GM18526 (cell line): ENCODE measurements around the gene CHKB.

Experiments
- POLR2A ChIP-seq: IDR thresholded peaks from 3 replicates; pipeline ENCODE4 v1.6.1; 2011; ENCODE audit not compliant: insufficient read length; ENCODE audit errors: extremely low read depth

CHKB gene

DNA sequence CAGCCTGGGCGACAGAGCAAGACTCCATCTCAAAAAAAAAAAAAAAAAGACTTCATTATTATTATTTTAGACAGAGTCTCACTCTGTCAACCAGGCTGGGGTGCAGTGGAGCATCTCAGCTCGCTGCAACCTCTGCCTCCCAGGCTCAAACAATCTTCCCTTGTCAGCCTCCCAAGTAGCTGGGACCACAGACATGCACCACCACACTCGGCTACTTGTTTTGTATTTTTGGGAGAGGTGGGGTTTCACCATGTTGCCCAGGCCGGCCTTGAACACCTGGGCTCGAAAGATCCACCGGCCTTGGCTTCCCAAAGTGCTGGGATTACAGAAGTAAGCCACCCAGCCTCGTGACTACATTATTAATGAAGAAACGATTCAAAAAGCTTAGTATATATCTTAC, 47.5 kb downstream of the CHKB start:
- no peak for TF ChIP-seq POLR2A

DNA sequence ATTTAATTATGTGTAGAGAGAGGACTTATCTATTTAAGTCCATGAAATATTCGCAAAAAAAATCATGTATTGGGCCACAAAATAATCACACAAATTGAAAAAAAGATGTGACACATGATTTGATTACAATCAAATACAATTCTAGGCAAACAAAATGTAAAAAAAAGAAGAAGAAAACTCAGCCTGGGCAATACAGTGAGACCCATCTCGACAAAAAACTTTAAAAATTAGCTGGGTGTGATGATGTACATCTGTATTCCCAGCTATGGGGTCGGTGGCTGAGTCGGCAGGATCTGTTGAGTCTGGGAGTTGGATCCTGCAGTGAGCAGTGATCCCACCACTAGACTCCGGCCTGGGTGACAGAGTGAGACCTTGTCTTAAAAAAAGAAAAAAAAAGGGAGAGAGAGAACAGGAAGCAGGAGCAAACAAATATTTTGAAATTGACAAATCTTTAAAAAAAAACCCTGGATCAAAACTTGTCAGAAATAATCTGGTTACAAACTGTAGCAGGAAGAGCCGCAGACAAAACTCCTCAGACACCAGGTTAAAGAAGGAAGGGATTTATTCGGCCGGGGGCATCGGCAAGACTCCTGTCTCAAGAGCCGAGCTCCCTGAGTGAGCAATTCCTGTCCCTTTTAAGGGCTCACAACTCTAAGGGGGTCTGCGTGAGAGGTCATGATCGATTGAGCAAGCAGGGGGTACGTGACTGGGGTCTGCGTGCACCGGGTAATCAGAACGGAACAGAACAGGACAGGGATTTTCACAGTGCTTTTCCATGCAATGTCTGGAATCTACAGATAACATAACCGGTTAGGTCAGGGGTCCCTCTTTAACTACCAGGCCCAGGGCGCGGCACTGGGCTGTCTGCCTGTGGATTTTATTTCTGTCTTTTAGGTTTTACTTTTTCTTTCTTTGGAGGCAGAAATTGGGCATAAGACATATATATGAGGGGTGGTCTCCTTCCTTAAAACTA, 49.5 kb downstream of the CHKB start:
- no peak for TF ChIP-seq POLR2A

DNA sequence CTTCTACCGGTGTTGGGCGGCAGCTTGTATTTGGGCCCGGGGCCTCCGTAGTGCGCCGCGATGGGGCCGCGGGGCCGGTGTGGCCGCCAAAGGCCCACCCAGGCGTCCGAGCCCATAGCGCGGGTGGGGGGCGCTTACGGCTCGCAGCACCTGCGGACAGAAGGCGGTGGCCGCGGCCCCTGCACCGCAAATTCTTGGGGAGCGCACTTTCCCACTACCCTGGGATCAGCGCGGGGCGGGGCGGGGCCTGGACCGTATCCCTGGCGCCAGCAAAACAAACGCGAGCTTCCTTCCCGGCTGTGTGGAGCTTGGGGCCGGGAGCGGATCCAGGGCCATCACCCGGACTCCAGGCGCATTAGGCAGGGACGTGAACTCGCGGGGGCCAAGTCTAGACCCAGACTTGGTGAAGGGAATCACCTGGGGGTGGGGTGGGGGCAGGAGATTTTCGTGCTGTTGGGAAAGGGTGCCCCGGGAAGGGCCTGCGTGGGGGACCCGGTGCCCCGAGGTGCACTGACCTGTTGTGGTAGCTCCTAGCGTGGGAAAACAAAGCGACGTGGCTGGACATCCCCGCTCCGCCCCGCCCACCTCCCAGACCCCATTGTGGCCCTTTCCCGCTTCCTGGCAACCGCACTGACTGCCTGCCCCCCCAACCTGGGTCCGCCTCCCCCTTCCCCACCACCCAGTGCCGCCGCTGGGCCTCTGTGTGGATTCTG, 50.5 kb downstream of the CHKB start:
- TF ChIP-seq POLR2A = peak; percentile 48

DNA sequence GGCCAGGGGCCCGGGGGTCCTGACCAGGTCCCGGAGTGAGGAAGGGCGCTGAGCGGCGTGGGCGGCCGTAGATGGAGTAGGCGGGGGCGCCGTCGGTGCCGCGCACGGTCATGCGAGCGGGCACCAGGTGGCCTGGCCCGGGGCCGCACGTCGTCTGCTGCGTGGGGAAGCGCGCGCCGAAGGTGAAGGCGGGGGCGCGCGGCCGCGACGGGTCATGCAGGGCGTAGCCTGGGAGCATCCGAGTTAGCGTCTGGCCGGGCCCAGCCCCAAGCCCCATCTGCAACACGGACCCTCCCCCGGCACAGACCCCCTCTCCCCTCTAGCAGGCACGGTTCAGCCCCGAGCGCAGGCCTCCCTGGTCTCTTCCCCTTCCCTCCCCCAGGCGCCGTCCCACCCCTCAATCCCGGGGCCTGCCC, 51.1 kb downstream of the CHKB start:
- peak; percentile 69 for TF ChIP-seq POLR2A

DNA sequence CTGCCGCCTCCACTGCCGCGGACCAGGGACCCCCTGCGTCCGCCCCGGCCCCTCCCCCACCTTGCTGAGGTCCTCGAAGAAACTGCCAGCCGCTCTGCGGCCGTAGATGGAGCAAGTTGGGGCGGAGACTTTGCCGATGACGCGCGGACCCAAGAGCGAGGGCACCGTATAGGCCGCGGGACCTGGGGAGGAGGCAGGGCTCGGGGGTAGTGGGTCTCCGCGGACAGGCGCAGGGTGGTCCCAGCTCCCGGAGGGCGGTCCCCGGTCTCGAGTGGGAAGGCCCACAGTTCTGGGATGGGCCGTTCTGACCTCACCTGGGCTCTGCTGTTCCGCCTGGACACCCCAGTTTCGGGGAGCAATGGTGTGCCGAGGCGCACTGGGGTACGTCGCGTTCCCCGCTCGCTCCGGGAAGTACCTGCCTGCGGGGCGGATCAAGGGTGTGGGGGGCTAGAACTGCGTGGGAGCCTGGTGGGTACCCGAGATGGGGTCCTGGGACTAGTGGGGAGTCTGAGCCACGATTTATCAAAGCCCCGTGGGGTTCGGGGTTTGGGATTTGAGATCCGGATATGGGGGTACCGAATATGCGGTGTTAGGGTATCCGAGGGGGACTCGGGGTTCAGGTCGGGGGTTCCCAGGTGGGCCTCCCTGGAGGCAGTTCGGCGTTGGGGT, 51.6 kb downstream of the CHKB start:
- peak; percentile 93 for TF ChIP-seq POLR2A

DNA sequence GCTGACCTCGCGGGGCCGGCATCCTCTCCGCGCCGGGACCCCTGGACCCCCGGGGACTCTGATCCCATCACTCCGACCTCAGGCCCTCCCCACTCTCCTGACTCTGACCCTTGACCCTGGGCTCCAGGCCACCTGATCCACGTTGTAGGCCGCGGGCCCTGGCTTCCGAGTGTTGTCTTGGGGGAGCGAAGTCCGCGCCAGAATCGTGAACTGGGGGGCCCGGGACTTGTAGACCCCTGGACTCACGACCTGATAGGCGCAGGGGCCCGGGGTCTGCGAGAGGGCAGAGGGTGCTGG, 52.1 kb downstream of the CHKB start:
- no peak for TF ChIP-seq POLR2A

DNA sequence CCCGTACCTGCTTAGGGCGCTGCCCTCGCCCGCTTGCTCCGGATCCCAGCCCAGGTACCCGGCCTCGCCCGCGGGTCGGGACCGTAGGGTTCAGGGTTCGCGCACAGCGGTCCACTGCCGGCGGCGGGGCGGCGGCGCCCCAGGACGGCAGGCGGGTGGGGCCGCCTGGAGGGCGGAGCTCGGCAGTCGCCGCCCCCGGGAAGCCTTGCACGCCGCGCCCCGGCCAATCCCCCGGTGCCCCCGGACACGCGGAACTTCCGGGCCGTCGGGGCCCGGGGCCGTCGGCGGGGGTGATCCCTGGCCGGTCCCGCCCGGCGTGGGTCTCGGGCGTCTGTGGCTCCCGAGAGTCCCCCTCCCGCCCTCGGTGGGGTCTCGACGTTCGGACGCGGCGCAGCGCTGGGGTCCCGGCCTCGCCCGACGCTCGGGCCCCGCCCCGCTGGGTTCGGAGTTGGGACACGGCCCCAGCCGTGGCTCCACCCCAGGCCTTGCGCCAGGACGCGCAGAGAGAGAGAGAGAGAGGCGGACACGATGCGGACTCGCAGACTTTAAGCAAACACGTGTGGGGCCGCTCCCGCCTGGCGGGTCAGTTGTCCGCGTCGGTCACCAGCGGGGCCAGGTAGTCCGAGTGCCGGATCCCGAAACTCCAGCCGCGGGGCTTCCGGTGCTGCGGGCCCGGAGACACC, 52.6 kb downstream of the CHKB start, which contains the start of gene TYMP:
Gene TYMP (minus strand): TSS at position 116 of the 683 bp plus-strand sequence. CDS start 303 bp downstream, outside the sequence.
- TF ChIP-seq POLR2A = peak; percentile 75

DNA sequence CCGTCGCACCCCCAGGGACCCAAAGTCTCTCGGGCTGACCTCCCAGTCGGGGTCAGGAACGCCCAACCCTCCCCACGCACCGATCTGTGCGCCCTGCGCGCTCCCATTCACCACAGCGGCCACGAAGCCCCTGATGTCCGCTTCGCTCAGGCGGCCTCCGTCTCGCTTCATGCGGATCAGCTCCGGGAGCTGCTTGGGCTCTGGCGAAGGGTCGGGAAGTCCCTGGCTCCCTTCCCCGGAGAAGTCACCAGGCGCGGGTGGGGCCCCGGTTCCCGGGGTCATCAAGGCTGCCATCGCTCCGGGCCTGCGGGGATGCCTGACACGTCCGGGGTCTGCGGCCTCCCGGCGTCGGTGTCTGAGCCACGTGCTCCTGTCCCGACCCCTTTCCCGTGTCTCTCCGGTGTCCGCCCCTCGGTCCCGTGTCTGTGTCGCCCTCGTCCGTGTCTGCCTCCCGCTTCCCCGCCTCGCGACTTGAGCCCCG, 53.2 kb downstream of the CHKB start:
- peak; percentile 2 for TF ChIP-seq POLR2A
